Type B pancreatic cell (in vitro differentiated cells): ENCODE results near the gene TBX15. TPM values are rescaled to one million over a fixed set of nuclear protein-coding genes. Genes with fewer than 3 reads are reported as not detected.

ENCODE experiments used
- DNase-seq: peaks from one replicate; pipeline ENCODE4 v3.0.0; 2021; ENCODE audit warnings: mixed read lengths; ENCODE audit not compliant: unreplicated experiment; ENCODE audit errors: extremely low spot score
- H3K27ac Mint-ChIP-seq: 2 replicates; pipeline ENCODE4 v1.8.0; 2021; ENCODE audit warnings: mild to moderate bottlenecking, mixed read lengths
- H3K27me3 Mint-ChIP-seq: 2 replicates; pipeline ENCODE4 v1.8.0; 2021; ENCODE audit warnings: mixed read lengths
- H3K36me3 Mint-ChIP-seq: 2 replicates; pipeline ENCODE4 v1.8.0; 2021; ENCODE audit warnings: mixed read lengths
- H3K4me1 Mint-ChIP-seq: one replicate; pipeline ENCODE4 v1.8.0; 2021; ENCODE audit warnings: mixed read lengths; ENCODE audit not compliant: unreplicated experiment
- H3K4me3 Mint-ChIP-seq: 2 replicates; pipeline ENCODE4 v1.8.0; 2021; ENCODE audit warnings: mild to moderate bottlenecking, mixed read lengths
- H3K9me3 Mint-ChIP-seq: 2 replicates; pipeline ENCODE4 v1.8.0; 2021; ENCODE audit warnings: mixed read lengths
- CTCF ChIP-seq: fragments of 200-600 bp; sonication (generic); conservative IDR thresholded peaks from 2 replicates; pipeline ENCODE4 v1.5.0; 2021; ENCODE audit warnings: antibody characterized with exemption, mild to moderate bottlenecking
- total RNA-seq: library from RNA; stranded (reverse); gene quantifications from 2 replicates; pipeline ENCODE4 v1.2.1, GENCODE V29; 2021; ENCODE audit warnings: low replicate concordance

TBX15 gene
- total RNA-seq, 1 donor from 2014 or later: 8.5 TPM

- Mint-ChIP-seq H3K27me3 (peaks cover 11% of the 10 kb centered on the region), H3K4me3 (no peak overlapping the region), H3K4me1 (no peaks in the 10 kb centered on the region), H3K27ac (no peak overlapping the region), H3K9me3 (no peaks in the 10 kb centered on the region), H3K36me3 (no peaks in the 10 kb centered on the region)
- DNase-seq: no peak
- TF ChIP-seq CTCF: no peak
These were observed 80.7 kb downstream of the TBX15 start for GRCh38 chr1:118907466-118907865.

- no peaks in the 10 kb centered on the region for H3K9me3 Mint-ChIP-seq
- TF ChIP-seq CTCF: no peak
- no peak for DNase-seq
- H3K4me3 Mint-ChIP-seq: no peak overlapping the region
- no peaks in the 10 kb centered on the region for H3K36me3 Mint-ChIP-seq
- peaks cover 7% of the 10 kb centered on the region for H3K27me3 Mint-ChIP-seq
- H3K27ac Mint-ChIP-seq: no peak overlapping the region
- H3K4me1 Mint-ChIP-seq: no peaks in the 10 kb centered on the region
These were observed 82.5 kb downstream of the TBX15 start for GRCh38 chr1:118905671-118906070.

GRCh38 chr1:118905196-118905595 is 82.9 kb downstream of the TBX15 start:
- TF ChIP-seq CTCF: no peak
- Mint-ChIP-seq H3K27me3 (peaks cover 7% of the 10 kb centered on the region), H3K27ac (no peak overlapping the region), H3K4me1 (no peaks in the 10 kb centered on the region), H3K9me3 (no peaks in the 10 kb centered on the region), H3K4me3 (no peak overlapping the region), H3K36me3 (no peaks in the 10 kb centered on the region)
- no peak for DNase-seq

- no peak overlapping the region for H3K27ac Mint-ChIP-seq
- no peak for DNase-seq
- no peaks in the 10 kb centered on the region for H3K36me3 Mint-ChIP-seq
- H3K4me3 Mint-ChIP-seq: no peak overlapping the region
- H3K4me1 Mint-ChIP-seq: no peaks in the 10 kb centered on the region
- peaks cover 2% of the 10 kb centered on the region for H3K27me3 Mint-ChIP-seq
- H3K9me3 Mint-ChIP-seq: no peaks in the 10 kb centered on the region
- TF ChIP-seq CTCF: no peak
These were observed 85.4 kb downstream of the TBX15 start for GRCh38 chr1:118902711-118903191.

GRCh38 chr1:118902299-118902698 is 85.8 kb downstream of the TBX15 start:
- no peak overlapping the region for H3K27ac Mint-ChIP-seq
- no peaks in the 10 kb centered on the region for H3K9me3 Mint-ChIP-seq
- H3K4me1 Mint-ChIP-seq: no peaks in the 10 kb centered on the region
- no peak for TF ChIP-seq CTCF
- H3K36me3 Mint-ChIP-seq: no peaks in the 10 kb centered on the region
- H3K4me3 Mint-ChIP-seq: no peak overlapping the region
- DNase-seq: no peak
- peaks cover 2% of the 10 kb centered on the region for H3K27me3 Mint-ChIP-seq
